Erythroblast (primary cell): ENCODE results near the gene DERL3.

Experiments used
- GATA1 ChIP-seq: IDR thresholded peaks from 2 replicates; pipeline ENCODE4 v1.6.1; 2011; ENCODE audit warnings: low read depth, mild to moderate bottlenecking, control low read depth, low read length, moderate library complexity
- POLR2A ChIP-seq: IDR thresholded peaks from 2 replicates; pipeline ENCODE4 v1.6.1; 2011; ENCODE audit warnings: mild to moderate bottlenecking, low read length

DNA sequence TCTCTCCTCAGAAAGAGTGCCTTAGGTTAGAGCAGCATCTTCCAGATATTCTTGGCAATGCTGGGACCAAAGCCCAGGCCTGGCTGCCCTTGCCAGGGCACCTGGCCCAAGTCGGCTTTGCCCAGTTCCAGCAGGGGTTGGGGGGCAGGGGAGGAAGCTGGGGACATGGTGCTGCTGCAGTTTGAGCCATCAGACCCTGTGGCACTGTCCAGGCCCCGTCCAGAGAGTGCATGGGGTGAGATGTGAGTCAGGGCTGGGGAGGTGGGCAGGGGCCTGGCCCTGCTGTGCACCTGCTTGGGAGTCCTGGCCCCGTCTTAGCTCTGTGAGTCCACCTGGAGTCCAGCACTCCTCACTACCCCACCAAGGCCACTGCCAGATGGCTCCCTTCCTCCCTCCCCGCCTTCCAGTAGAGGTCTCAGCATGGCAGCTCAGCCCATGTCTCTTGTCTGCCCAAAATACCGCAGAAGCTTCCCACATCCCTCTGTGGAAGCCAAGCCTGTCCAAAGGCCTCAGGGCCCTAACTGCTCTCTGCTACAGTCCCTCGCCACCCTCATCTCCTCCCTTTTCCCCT, 16.6 kb downstream of the DERL3 start:
- TF ChIP-seq POLR2A = no peak
- TF ChIP-seq GATA1 = no peak
